Measurements from ENCODE around the gene HDAC10. TPM values are rescaled to one million over a fixed set of nuclear protein-coding genes. Genes with fewer than 3 reads are reported as not detected.

Gene HDAC10
- total RNA-seq, 1 experiment from 2014 or later, result 71.3 TPM

GRCh38 chr22:50287731-50288130, 36.7 kb upstream of the HDAC10 start:
- no peaks in the 10 kb centered on the region; the same call in 1 of the 2 replicates for H3K36me3 ChIP-seq (ENCODE audit: control insufficient read depth, insufficient read depth, low read length)
- no peaks in the 10 kb centered on the region for H3K27me3 ChIP-seq (ENCODE audit: control insufficient read depth, insufficient read depth, low read length)
- CTCF ChIA-PET, result interaction anchor here (0.5 kb wide), 1 partner anchor 16 kb away, joined by 3 read pairs; no protein-coding TSS in a partner anchor
- peaks cover 5% of the 10 kb centered on the region; the same call in 1 of the 2 replicates for H3K4me1 ChIP-seq (ENCODE audit: control insufficient read depth, insufficient read depth, low read length)
- no TSS peak for BruUV-seq (replicated peaks)
- intact Hi-C loops (cut with micrococcal nuclease; ENCODE audit: unreplicated experiment), result no loop called here
- ATAC-seq, result no peak
- TF ChIP-seq TCF7L2 (IDR thresholded peaks at IDR 0.05; ENCODE audit: low read depth, low read length) (no peak), POLR2AphosphoS5 (IDR thresholded peaks at IDR 0.05; ENCODE audit: low read depth, low read length) (no peak), REST (IDR thresholded peaks at IDR 0.05; ENCODE audit: insufficient read depth in 1 of 2, low read depth in 2 of 2, low read length in 1 of 2) (no peak), CTCF (IDR thresholded peaks at IDR 0.05) (no peak), SIN3A (IDR thresholded peaks at IDR 0.05; ENCODE audit: borderline replicate concordance, insufficient read depth, low read depth, low read length) (no peak)
- POLR2A ChIA-PET, result no interaction called here
- H3K4me3 ChIP-seq (ENCODE audit: low read depth in 2 of 2, low read length in 2 of 2), result no peak overlapping the region
- DNase-seq (ENCODE audit: low read depth, low spot score), result no peak
- no peak overlapping the region for H3K27ac ChIP-seq (ENCODE audit: low read length)
- H3K9me3 ChIP-seq (ENCODE audit: control insufficient read depth, insufficient read depth, low read depth, low read length), result no peaks in the 10 kb centered on the region
- in situ Hi-C loops (cut with HindIII; ENCODE audit: low pct_unique_long_range_greater_than_20kb, low sequenced_read_pairs), result no loop called here

- ATAC-seq, result no peak
- TF ChIP-seq CTCF (IDR thresholded peaks at IDR 0.05), result no peak
- TF ChIP-seq POLR2AphosphoS5 (IDR thresholded peaks at IDR 0.05; ENCODE audit: low read depth, low read length), result no peak
- no peak for TF ChIP-seq TCF7L2 (IDR thresholded peaks at IDR 0.05; ENCODE audit: low read depth, low read length)
- no peak for TF ChIP-seq REST (IDR thresholded peaks at IDR 0.05; ENCODE audit: insufficient read depth in 1 of 2, low read depth in 2 of 2, low read length in 1 of 2)
- no peak for TF ChIP-seq SIN3A (IDR thresholded peaks at IDR 0.05; ENCODE audit: borderline replicate concordance, insufficient read depth, low read depth, low read length)
- H3K36me3 ChIP-seq (ENCODE audit: control insufficient read depth, insufficient read depth, low read length), result no peaks in the 10 kb centered on the region; the same call in 1 of the 2 replicates
- H3K4me3 ChIP-seq (ENCODE audit: low read depth in 2 of 2, low read length in 2 of 2), result no peak overlapping the region
- no peaks in the 10 kb centered on the region for H3K9me3 ChIP-seq (ENCODE audit: control insufficient read depth, insufficient read depth, low read depth, low read length)
- H3K27ac ChIP-seq (ENCODE audit: low read length), result no peak overlapping the region
- in situ Hi-C loops (cut with HindIII; ENCODE audit: low pct_unique_long_range_greater_than_20kb, low sequenced_read_pairs) (no loop called here), intact Hi-C loops (cut with micrococcal nuclease; ENCODE audit: unreplicated experiment) (no loop called here)
- ChIA-PET POLR2A (no interaction called here), CTCF (no interaction called here)
- H3K27me3 ChIP-seq (ENCODE audit: control insufficient read depth, insufficient read depth, low read length), result no peaks in the 10 kb centered on the region
- no TSS peak for BruUV-seq (replicated peaks)
- DNase-seq (ENCODE audit: low read depth, low spot score), result no peak
- H3K4me1 ChIP-seq (ENCODE audit: control insufficient read depth, insufficient read depth, low read length), result peaks cover 4% of the 10 kb centered on the region; the same call in 1 of the 2 replicates
Measured at GRCh38 chr22:50286701-50287318, 35.7 kb upstream of the HDAC10 start.
